ENCODE measurements around the gene GAB2.

DNA sequence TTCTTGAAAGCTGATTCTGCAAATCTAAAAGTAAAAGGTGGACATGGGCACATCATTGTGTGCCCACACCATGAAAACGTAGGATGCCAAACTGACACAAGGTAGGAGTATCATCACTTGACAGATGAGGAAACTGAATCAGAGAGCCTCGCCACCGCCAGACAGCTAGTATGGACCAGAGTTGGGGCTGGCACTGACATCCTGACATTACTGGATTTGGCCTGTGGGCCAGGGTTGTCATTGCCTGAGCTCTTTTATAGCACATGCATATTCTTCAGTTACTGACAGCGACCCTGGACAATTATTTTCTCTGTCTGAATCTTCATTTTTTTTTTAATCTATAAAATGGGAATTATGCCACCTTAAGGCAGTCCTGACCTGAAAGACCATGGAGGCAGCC, 212.4 kb downstream of the GAB2 start:
- no peak for TF ChIP-seq POLR2A (IDR thresholded peaks at IDR 0.05)
- TF ChIP-seq, protein P1, sequence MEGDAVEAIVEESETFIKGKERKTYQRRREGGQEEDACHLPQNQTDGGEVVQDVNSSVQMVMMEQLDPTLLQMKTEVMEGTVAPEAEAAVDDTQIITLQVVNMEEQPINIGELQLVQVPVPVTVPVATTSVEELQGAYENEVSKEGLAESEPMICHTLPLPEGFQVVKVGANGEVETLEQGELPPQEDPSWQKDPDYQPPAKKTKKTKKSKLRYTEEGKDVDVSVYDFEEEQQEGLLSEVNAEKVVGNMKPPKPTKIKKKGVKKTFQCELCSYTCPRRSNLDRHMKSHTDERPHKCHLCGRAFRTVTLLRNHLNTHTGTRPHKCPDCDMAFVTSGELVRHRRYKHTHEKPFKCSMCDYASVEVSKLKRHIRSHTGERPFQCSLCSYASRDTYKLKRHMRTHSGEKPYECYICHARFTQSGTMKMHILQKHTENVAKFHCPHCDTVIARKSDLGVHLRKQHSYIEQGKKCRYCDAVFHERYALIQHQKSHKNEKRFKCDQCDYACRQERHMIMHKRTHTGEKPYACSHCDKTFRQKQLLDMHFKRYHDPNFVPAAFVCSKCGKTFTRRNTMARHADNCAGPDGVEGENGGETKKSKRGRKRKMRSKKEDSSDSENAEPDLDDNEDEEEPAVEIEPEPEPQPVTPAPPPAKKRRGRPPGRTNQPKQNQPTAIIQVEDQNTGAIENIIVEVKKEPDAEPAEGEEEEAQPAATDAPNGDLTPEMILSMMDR (IDR thresholded peaks at IDR 0.05) = no peak

Measured in tibial nerve (tissue), 3 donors.